Activated CD4-positive, alpha-beta memory T cell treated with anti-CD3 and anti-CD28 coated beads for 36 hours (primary cell): ENCODE results near the gene JAK1. TPM values are rescaled to one million over a fixed set of nuclear protein-coding genes. Genes with fewer than 3 reads are reported as not detected.
A peak's percentile ranks its signal among the peaks of the same experiment; 100 is the strongest.

Experiments used
- CTCF ChIA-PET: fragments of 350-600 bp; sonication (Branson Sonifier 250); formaldehyde crosslinking; loops from one replicate; lab custom pipeline; 2021; ENCODE audit warnings: antibody characterized with exemption, inconsistent platforms; lab: Charles Lee
- POLR2A ChIA-PET: fragments of 350-600 bp; sonication (Branson Sonifier 250); formaldehyde crosslinking; loops from one replicate; lab custom pipeline; 2021; ENCODE audit warnings: antibody characterized with exemption; lab: Charles Lee
- DNase-seq: peaks from one replicate; pipeline ENCODE4 v3.0.0-alpha.2; 2020
- H3K27ac Mint-ChIP-seq: one replicate; pipeline ENCODE4 v1.8.0; 2021; ENCODE audit warnings: mixed read lengths
- H3K27me3 Mint-ChIP-seq: one replicate; pipeline ENCODE4 v1.8.0; 2021; ENCODE audit warnings: mixed read lengths
- H3K36me3 Mint-ChIP-seq: one replicate; pipeline ENCODE4 v1.8.0; 2021; ENCODE audit warnings: mixed read lengths
- H3K4me1 Mint-ChIP-seq: one replicate; pipeline ENCODE4 v1.8.0; 2021; ENCODE audit warnings: low read depth, mixed read lengths
- H3K4me3 Mint-ChIP-seq: one replicate; pipeline ENCODE4 v1.8.0; 2021; ENCODE audit warnings: mild to moderate bottlenecking, mixed read lengths
- H3K9me3 Mint-ChIP-seq: one replicate; pipeline ENCODE4 v1.8.0; 2021; ENCODE audit warnings: mixed read lengths
- intact Hi-C: fragments of 100-400 bp; cut with micrococcal nuclease; formaldehyde crosslinking; loops from one replicate; pipeline ENCODE4 v1.15.1; 2023
- total RNA-seq, 2 experiments: library from RNA; stranded (reverse); gene quantifications; one replicate each; pipeline ENCODE4 v1.2.3, GENCODE V29; 2021

JAK1 gene
- total RNA-seq, 2 experiments from 2014 or later, result 115 to 128 TPM

DNA sequence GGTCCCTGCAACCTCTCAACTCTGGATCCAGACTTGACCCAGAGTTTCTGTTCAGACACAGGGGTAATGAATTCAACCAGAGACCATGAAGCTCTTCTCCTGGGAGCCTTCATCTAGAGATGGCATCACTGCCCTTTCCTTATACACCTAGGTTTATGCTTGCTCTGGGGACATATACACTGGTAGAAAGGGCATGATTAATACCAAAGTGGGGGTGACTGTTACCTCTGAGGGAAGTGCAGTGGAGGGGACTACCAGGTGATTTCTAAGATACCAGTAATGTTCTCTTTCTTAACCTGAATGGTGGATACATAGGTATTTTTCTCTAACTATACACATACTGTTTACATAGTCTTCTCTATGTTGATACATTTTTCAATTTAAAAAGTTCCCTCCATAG is 48.4 kb downstream of the JAK1 start:
- Mint-ChIP-seq H3K9me3 (no peaks in the 10 kb centered on the region), H3K4me3 (no peak overlapping the region), H3K4me1 (peaks cover 85% of the 10 kb centered on the region), H3K36me3 (no peaks in the 10 kb centered on the region), H3K27me3 (no peaks in the 10 kb centered on the region), H3K27ac (no peak overlapping the region)
- intact Hi-C loops, result no loop called here
- ChIA-PET POLR2A (no interaction called here), CTCF (interaction anchor here (0.7 to 1.4 kb wide), 2 partner anchors 42 to 44 kb away, joined by 3 read pairs; no protein-coding TSS in a partner anchor)
- DNase-seq, result no peak

DNA sequence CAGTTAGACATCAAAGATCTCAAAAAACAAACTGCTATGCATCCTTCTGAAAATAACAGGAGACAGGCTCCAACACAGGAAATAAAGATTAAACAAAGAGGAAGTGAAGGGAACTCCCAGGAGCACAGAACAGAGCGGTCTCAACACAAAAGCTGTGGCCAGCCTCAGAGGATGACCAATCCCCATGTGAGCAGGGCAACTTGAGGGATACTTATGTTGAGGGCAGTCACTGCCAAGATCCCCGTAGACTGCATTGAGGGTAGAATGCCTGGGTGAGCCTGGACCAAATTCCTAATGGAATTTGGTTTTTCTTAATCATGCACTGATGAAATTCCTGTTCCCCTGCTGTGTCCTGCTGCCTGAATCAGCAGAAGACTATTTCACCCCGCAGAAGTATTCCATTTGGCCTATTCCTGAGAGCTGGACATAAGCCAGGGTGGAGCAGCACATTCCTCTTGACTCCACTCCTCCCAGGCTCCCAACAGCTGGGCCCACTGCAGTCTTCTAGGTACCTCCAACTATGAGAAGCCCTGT is 49.0 kb downstream of the JAK1 start:
- Mint-ChIP-seq H3K4me1 (peaks cover 85% of the 10 kb centered on the region), H3K36me3 (no peaks in the 10 kb centered on the region), H3K4me3 (no peak overlapping the region), H3K9me3 (no peaks in the 10 kb centered on the region), H3K27ac (no peak overlapping the region), H3K27me3 (no peaks in the 10 kb centered on the region)
- ChIA-PET CTCF (interaction anchor here (0.7 to 1.4 kb wide), 2 partner anchors 43 to 45 kb away, joined by 3 read pairs; no protein-coding TSS in a partner anchor), POLR2A (no interaction called here)
- no peak for DNase-seq
- intact Hi-C loops, result no loop called here

DNA sequence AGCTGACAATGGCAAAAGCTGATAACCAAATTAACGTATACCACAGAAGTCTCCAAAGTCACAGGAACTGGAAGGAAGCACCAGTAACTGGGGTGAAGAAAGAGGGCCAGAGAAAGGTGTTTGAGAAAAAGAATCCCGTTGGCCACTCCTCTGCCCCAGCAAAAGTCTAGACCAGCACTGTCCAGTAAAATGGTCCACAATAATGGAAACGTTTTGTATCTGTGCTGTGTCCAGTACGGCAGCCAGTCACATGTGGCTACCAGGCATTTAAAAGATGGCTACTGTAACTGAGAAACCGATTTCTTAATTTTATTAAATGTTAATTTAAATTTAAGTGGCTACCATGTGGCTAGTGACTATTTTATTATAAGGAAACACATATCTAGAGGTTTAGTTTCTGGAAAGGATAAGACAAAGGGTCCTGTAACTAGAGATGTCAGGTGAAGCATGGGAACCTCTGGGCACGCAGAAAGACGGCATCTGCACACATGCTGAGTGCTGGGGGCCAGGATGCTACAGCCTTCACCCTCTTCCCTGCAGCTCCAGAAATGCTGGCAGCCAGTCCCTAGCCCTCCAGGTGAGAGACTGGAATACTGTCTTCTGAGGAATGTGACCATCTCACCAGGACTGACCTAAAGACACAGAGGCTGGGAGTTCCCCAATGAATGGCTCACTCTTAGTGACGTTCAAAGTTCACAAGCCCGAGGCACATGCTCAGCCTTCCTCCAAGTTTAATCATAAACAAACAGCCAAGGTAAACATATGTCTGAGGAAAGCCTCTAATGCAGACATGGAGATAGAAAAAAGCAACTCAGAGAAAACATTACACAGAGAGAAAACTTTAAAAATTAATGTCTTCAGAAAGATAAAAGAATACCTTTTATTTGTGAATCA is 50.7 kb downstream of the JAK1 start:
- H3K27ac Mint-ChIP-seq, result no peak overlapping the region

DNA sequence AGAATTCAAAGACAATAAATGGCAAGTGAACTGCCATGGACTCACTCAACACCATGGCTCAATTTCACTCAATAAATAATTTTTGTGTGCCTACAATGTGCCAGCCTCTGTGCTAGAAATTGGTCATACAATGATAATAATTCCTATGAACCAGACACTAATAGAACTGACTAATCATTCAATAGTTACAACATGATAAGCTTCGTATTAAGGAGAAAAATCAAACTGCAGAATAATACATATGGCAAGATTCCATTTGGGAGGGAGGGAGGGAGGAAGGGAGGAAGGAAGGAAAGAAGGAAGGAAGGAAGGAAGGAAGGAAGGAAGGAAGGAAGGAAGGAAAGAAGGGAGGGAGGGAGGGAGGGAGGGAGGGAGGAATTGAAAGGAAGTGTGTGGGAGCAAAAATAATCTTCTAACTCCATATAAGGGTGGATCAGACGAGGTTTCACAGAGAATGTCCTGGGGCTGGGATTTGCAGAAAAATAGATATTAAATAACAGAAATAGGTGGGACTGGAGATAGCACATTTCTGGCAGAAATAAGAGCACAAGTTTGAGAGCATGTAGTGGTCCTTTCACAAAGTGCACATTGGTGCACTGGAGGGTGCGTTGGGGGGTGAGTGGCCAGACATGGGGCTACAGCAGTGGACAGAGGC is 52.9 kb downstream of the JAK1 start:
- no peak overlapping the region for H3K27ac Mint-ChIP-seq
- intact Hi-C loops, result loop anchor here (2.0 kb wide), 1 partner anchor 15 kb away; no protein-coding TSS in a partner anchor
- no peaks in the 10 kb centered on the region for H3K27me3 Mint-ChIP-seq
- H3K9me3 Mint-ChIP-seq, result no peaks in the 10 kb centered on the region
- ChIA-PET CTCF (no interaction called here), POLR2A (interaction anchor here (1.1 to 3.0 kb wide), 2 partner anchors 9 to 28 kb away, joined by 3 to 16 read pairs; no protein-coding TSS in a partner anchor)
- no peaks in the 10 kb centered on the region for H3K36me3 Mint-ChIP-seq
- peaks cover 85% of the 10 kb centered on the region for H3K4me1 Mint-ChIP-seq
- H3K4me3 Mint-ChIP-seq, result no peak overlapping the region
- no peak for DNase-seq

More for the DNA sequence above, 50.7 kb downstream of the JAK1 start:
- no peak for DNase-seq
- no peaks in the 10 kb centered on the region for H3K36me3 Mint-ChIP-seq
- no peak overlapping the region for H3K4me3 Mint-ChIP-seq
- peaks cover 85% of the 10 kb centered on the region for H3K4me1 Mint-ChIP-seq
- ChIA-PET POLR2A (no interaction called here), CTCF (interaction anchor here (0.7 kb wide), 1 partner anchor 22 kb away, joined by 3 read pairs; no protein-coding TSS in a partner anchor)
- no peaks in the 10 kb centered on the region for H3K27me3 Mint-ChIP-seq
- intact Hi-C loops, result no loop called here
- H3K9me3 Mint-ChIP-seq, result no peaks in the 10 kb centered on the region

DNA sequence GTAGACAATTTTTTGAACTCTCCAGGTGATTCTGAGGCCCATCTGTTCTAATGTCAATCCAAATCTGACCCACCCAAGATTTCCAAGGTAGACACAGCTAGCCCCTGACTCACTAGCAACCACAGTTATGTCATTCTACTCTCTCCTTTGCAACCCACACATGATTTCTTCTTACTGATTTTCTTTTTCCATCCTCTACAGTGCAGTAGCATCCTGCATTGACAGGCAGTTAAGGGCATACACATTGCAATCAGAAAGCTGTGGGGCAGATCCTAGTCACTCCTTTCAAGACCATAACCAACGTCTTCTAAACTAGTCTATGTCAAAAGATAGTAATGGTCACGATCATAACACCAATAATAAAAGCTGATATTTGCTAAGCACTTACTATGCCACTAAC is 54.2 kb downstream of the JAK1 start:
- Mint-ChIP-seq H3K27ac (no peak overlapping the region), H3K4me1 (peaks cover 84% of the 10 kb centered on the region), H3K36me3 (no peaks in the 10 kb centered on the region), H3K27me3 (no peaks in the 10 kb centered on the region), H3K4me3 (no peak overlapping the region), H3K9me3 (no peaks in the 10 kb centered on the region)
- intact Hi-C loops, result loop anchor here (1.0 to 2.0 kb wide), 2 partner anchors 10 to 13 kb away; no protein-coding TSS in a partner anchor
- DNase-seq, result peak; percentile 25
- ChIA-PET POLR2A (interaction anchor here (0.6 to 3.0 kb wide), 8 partner anchors 10 to 69 kb away, joined by 3 to 16 read pairs (median 4); no protein-coding TSS in a partner anchor), CTCF (interaction anchor here (0.6 to 1.4 kb wide), 3 partner anchors 10 to 54 kb away, joined by 3 to 11 read pairs (median 3); partner anchors contain the start of gene JAK1)

DNA sequence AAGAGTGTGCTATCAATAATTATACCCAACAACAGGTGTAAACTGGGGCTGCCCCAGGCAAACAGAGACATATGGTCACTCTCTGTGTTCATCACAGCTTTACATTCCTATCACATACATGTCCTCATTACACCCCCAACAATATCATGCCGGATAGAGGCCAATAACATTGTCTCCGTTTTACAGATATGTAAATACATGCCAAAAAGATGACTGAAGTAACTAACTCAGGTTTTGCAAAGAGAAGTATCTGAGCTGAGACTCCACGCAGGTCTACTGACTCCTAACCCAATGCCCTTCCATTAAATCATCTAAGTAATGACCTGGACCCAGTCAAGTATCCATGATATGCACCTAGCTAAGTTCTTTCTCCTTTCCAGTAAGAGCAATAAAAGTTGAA is 55.0 kb downstream of the JAK1 start:
- Mint-ChIP-seq H3K4me3 (no peak overlapping the region), H3K27ac (no peak overlapping the region), H3K27me3 (no peaks in the 10 kb centered on the region), H3K4me1 (peaks cover 84% of the 10 kb centered on the region), H3K9me3 (no peaks in the 10 kb centered on the region), H3K36me3 (no peaks in the 10 kb centered on the region)
- intact Hi-C loops, result no loop called here
- DNase-seq, result no peak
- ChIA-PET POLR2A (interaction anchor here (1.3 to 3.0 kb wide), 3 partner anchors 11 to 68 kb away, joined by 3 to 16 read pairs (median 6); no protein-coding TSS in a partner anchor), CTCF (interaction anchor here (1.4 kb wide), 1 partner anchor 55 kb away, joined by 3 read pairs; the partner anchor contains the start of gene JAK1)

DNA sequence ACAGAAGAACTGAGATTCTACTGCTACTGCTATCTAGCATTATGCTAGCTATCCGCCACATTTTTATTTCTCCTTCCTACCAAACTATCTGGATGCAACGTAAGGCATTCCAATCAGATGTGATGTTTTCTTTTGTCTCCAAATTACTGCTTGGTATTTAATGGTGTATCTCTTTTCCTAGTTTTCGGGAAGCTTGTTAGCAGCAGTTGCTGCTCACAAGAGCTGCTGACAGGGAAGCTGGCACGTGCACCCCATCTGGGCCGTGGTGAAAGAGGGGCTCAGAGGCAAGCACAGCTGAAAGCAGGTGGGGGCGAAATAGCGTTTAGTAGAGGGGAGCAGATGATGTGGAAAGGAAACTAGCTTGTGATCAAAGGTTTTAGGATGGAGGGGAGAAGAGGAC is 57.3 kb downstream of the JAK1 start:
- DNase-seq, result no peak
- ChIA-PET CTCF (no interaction called here), POLR2A (no interaction called here)
- H3K36me3 Mint-ChIP-seq, result no peaks in the 10 kb centered on the region
- peaks cover 93% of the 10 kb centered on the region for H3K4me1 Mint-ChIP-seq
- no peak overlapping the region for H3K27ac Mint-ChIP-seq
- intact Hi-C loops, result loop anchor here (5.0 kb wide), 1 partner anchor 93 kb away; no protein-coding TSS in a partner anchor
- H3K9me3 Mint-ChIP-seq, result no peaks in the 10 kb centered on the region
- H3K4me3 Mint-ChIP-seq, result no peak overlapping the region
- H3K27me3 Mint-ChIP-seq, result no peaks in the 10 kb centered on the region

DNA sequence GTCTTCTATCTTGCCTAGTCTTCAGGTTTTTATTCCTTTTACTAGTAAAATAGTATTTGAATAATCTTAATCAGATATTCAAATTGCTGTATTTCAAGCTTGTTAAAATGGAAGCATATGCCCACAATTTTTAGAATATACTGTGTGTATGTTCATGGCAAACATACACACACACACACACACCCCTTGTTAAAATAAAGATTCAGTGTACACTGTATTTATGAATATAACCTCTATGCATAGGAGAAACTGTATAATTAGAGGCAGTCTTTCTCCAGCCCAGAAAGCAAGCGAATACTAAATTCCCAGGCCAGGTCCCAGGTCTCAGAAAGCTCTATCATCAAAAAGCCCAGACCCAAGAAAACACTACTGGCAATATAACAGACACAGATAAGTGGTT is 57.8 kb downstream of the JAK1 start:
- ChIA-PET CTCF (no interaction called here), POLR2A (no interaction called here)
- no peaks in the 10 kb centered on the region for H3K36me3 Mint-ChIP-seq
- H3K4me3 Mint-ChIP-seq, result no peak overlapping the region
- intact Hi-C loops, result loop anchor here (5.0 kb wide), 1 partner anchor 94 kb away; no protein-coding TSS in a partner anchor
- H3K27me3 Mint-ChIP-seq, result no peaks in the 10 kb centered on the region
- no peak for DNase-seq
- H3K9me3 Mint-ChIP-seq, result no peaks in the 10 kb centered on the region
- H3K4me1 Mint-ChIP-seq, result peaks cover 91% of the 10 kb centered on the region
- no peak overlapping the region for H3K27ac Mint-ChIP-seq

DNA sequence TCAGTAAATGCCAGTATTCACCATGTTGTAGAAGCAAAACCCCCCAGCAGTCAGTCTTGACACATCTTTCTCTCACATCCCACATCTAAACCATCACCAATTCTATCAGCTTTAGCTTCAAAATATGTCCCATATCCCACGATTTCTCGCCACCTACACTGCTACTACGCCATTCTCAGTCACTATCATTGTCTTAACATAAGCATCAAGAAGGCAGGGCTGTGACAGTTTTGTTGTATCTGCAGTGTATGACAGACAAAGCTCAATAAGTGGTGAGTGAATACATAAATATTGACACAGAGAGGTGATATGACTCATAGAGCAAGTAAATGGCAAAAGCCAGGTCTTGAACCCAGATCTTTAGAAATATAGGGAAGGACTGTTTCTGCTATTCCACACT is 59.9 kb downstream of the JAK1 start:
- H3K36me3 Mint-ChIP-seq, result no peaks in the 10 kb centered on the region
- ChIA-PET CTCF (interaction anchor here (0.7 to 1.0 kb wide), 2 partner anchors 19 to 1821 kb away, joined by 3 to 4 read pairs; no protein-coding TSS in a partner anchor), POLR2A (interaction anchor here (0.8 to 1.9 kb wide), 4 partner anchors 8 to 60 kb away, joined by 3 to 17 read pairs (median 4); no protein-coding TSS in a partner anchor)
- peak; percentile 59 for DNase-seq
- no peaks in the 10 kb centered on the region for H3K9me3 Mint-ChIP-seq
- peak overlapping the region; percentile 58 for H3K27ac Mint-ChIP-seq
- no peak overlapping the region for H3K4me3 Mint-ChIP-seq
- intact Hi-C loops, result loop anchor here (1.0 to 5.0 kb wide), 5 partner anchors 8 to 96 kb away; no protein-coding TSS in a partner anchor
- H3K4me1 Mint-ChIP-seq, result peaks cover 91% of the 10 kb centered on the region
- H3K27me3 Mint-ChIP-seq, result no peaks in the 10 kb centered on the region

DNA sequence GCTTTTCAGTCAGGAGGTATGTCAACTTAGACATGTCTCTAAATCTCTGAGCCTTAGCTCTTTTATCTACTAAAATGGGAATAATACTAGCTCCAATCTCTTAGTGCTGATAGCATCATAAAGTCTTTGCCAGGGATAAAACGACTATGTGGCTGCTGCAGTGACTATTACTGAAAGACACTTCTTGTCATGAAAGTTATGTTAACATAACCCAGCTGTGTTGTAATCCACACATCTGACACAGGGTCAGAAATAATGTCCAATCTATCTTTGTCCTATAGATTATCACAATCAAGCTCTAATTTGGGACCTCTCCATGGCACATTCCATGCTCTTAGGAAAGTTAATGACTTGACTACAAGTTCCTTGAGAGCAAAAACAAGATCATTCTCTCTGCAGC is 62.8 kb downstream of the JAK1 start:
- Mint-ChIP-seq H3K4me3 (no peak overlapping the region), H3K36me3 (no peaks in the 10 kb centered on the region), H3K27ac (no peak overlapping the region), H3K4me1 (peaks cover 92% of the 10 kb centered on the region), H3K9me3 (no peaks in the 10 kb centered on the region), H3K27me3 (no peaks in the 10 kb centered on the region)
- no peak for DNase-seq
- intact Hi-C loops, result no loop called here
- POLR2A ChIA-PET, result interaction anchor here (1.1 to 1.5 kb wide), 3 partner anchors 19 to 1447 kb away, joined by 3 read pairs; no protein-coding TSS in a partner anchor
- CTCF ChIA-PET, result interaction anchor here (0.7 to 1.5 kb wide), 3 partner anchors 8 to 30 kb away, joined by 3 read pairs; no protein-coding TSS in a partner anchor

DNA sequence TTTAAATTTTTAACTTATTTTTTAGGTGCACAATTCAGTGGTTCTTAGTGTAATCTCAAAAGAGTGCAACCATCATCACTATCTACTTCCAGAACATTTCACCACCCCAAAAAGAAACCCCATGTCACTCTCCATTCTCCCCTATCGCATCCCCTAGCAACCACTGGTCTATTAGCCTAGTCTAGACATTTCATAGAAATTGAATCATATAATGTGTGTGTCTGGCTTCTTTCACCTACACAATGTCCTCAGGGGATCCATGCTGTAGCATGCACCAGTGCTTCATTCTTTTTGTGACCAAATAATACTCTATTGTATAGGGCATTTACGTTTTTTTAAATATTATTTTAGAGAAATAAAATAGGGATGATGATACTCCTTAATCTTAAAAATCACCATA is 64.7 kb downstream of the JAK1 start:
- intact Hi-C loops, result no loop called here
- POLR2A ChIA-PET, result no interaction called here
- Mint-ChIP-seq H3K4me3 (no peak overlapping the region), H3K4me1 (peaks cover 90% of the 10 kb centered on the region), H3K27me3 (no peaks in the 10 kb centered on the region), H3K9me3 (no peaks in the 10 kb centered on the region), H3K36me3 (no peaks in the 10 kb centered on the region), H3K27ac (no peak overlapping the region)
- no peak for DNase-seq
- CTCF ChIA-PET, result interaction anchor here (1.2 kb wide), 1 partner anchor 11 kb away, joined by 3 read pairs; no protein-coding TSS in a partner anchor
